ENCODE results near the gene AGPAT3.
"Not testable (repeated sequence)": the region's sequence is repeated elsewhere in the genome, so short reads cannot be mapped to it uniquely, and the experiment has no call there.

The AGPAT3 gene

DNA sequence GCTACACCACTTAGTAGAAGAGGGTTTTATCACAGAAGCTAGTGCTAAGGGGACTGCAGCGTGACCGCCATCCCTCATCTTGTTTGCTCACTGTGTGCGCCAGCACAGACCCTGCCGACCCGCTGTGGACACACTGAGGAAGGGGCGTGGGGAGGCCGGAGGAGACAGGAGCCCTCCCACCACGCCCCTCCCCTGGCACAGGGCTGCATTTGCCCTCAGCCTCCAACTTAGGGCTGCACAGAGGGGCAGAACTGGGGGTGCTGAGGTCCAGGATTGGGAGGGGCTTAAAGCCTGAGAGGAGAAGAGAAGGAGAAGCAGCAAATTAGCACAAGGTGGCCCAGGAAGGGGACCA, 38.4 kb upstream of the AGPAT3 start:
- no peak for DNase-seq (ENCODE audit: low spot score)
- H3K9me3 Mint-ChIP-seq, result no peaks in the 10 kb centered on the region
- H3K36me3 Mint-ChIP-seq (ENCODE audit: low read depth), result no peaks in the 10 kb centered on the region
- peaks cover 1% of the 10 kb centered on the region for H3K4me1 Mint-ChIP-seq (ENCODE audit: low read depth)
- H3K27me3 Mint-ChIP-seq (ENCODE audit: low read depth), result peaks cover 10% of the 10 kb centered on the region
- no peak overlapping the region for H3K27ac Mint-ChIP-seq
- no peak overlapping the region for H3K4me3 Mint-ChIP-seq

DNA sequence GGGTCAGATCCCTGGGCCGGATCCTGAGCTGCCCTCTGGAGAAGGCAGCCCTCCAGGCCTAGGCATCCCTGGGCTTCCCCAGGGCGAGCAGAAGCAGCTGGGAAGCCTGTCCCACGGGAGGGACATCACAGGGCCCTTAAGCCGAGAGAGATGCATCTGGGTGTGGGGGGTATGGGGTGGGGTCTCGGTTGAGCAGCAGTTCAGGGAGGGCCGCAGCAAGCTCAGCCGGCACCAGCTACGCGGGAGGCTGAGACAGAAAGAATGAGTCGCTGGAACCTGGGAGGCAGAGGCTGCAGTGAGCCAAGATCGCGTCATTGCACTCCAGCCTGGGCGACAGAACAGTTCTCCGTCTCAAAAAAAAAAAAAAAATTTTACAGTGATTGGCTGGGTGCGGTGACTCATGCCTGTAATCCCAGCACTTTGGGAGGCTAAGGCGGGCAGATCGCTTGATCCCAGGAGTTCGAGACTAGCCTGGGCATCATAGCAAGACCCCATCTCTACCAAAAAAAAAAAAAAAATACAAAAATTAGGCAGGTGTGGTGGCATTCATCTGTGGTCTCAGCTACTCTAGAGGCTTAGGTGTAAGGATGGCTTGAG, 37.9 kb upstream of the AGPAT3 start:
- Mint-ChIP-seq H3K4me3 (no peak overlapping the region), H3K9me3 (no peaks in the 10 kb centered on the region), H3K27ac (no peak overlapping the region), H3K27me3 (ENCODE audit: low read depth) (peaks cover 10% of the 10 kb centered on the region), H3K36me3 (ENCODE audit: low read depth) (no peaks in the 10 kb centered on the region), H3K4me1 (ENCODE audit: low read depth) (peaks cover 1% of the 10 kb centered on the region)
- DNase-seq (ENCODE audit: low spot score), result no peak

- Mint-ChIP-seq H3K27me3 (ENCODE audit: low read depth) (peaks cover 17% of the 10 kb centered on the region), H3K4me3 (no peak overlapping the region), H3K4me1 (ENCODE audit: low read depth) (peaks cover 1% of the 10 kb centered on the region), H3K36me3 (ENCODE audit: low read depth) (no peaks in the 10 kb centered on the region), H3K27ac (no peak overlapping the region), H3K9me3 (no peaks in the 10 kb centered on the region)
- DNase-seq (ENCODE audit: low spot score), result no peak
Measured at GRCh38 chr21:43829161-43829560, 35.9 kb upstream of the AGPAT3 start.

- no peaks in the 10 kb centered on the region for H3K36me3 Mint-ChIP-seq (ENCODE audit: low read depth)
- no peak for DNase-seq (ENCODE audit: low spot score)
- H3K27ac Mint-ChIP-seq, result no peak overlapping the region
- H3K27me3 Mint-ChIP-seq (ENCODE audit: low read depth), result peaks cover 19% of the 10 kb centered on the region
- no peaks in the 10 kb centered on the region for H3K9me3 Mint-ChIP-seq
- peaks cover 1% of the 10 kb centered on the region for H3K4me1 Mint-ChIP-seq (ENCODE audit: low read depth)
- H3K4me3 Mint-ChIP-seq, result no peak overlapping the region
Measured at GRCh38 chr21:43829575-43830119, 35.4 kb upstream of the AGPAT3 start.

DNA sequence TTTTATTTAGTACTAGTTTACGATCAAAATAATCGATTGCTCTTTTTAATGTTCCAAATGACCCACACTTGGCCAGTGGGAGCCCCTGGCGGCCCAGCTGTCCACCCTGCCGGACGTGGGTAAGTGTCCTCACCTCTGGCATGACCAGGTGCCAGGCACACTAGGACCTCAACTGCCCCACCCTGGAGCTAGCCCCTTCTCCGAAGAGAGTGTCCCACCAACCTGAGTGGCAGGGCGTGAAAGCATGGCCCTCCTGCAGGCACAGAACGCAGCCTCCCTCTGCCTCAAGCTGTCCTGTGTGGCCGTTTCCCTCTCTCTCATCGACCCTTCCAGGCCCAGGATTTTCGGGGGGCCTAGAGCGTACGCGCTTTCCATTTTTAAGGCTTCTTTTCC, 32.9 kb upstream of the AGPAT3 start:
- Mint-ChIP-seq H3K27me3 (ENCODE audit: low read depth) (peaks cover 36% of the 10 kb centered on the region), H3K9me3 (no peaks in the 10 kb centered on the region), H3K4me1 (ENCODE audit: low read depth) (peaks cover 8% of the 10 kb centered on the region), H3K27ac (no peak overlapping the region), H3K4me3 (no peak overlapping the region), H3K36me3 (ENCODE audit: low read depth) (no peaks in the 10 kb centered on the region)
- DNase-seq (ENCODE audit: low spot score), result no peak

- Mint-ChIP-seq H3K27ac (no peak overlapping the region), H3K9me3 (no peaks in the 10 kb centered on the region), H3K4me3 (no peak overlapping the region), H3K36me3 (ENCODE audit: low read depth) (no peaks in the 10 kb centered on the region), H3K4me1 (ENCODE audit: low read depth) (peaks cover 8% of the 10 kb centered on the region), H3K27me3 (ENCODE audit: low read depth) (peaks cover 41% of the 10 kb centered on the region)
- DNase-seq (ENCODE audit: low spot score), result no peak
Measured at GRCh38 chr21:43832648-43833047, 32.4 kb upstream of the AGPAT3 start.

GRCh38 chr21:43834146-43834905, 30.7 kb upstream of the AGPAT3 start:
- Mint-ChIP-seq H3K4me3 (no peak overlapping the region), H3K36me3 (ENCODE audit: low read depth) (no peaks in the 10 kb centered on the region), H3K9me3 (no peaks in the 10 kb centered on the region), H3K27ac (no peak overlapping the region), H3K27me3 (ENCODE audit: low read depth) (peaks cover 47% of the 10 kb centered on the region), H3K4me1 (ENCODE audit: low read depth) (peaks cover 10% of the 10 kb centered on the region)
- DNase-seq (ENCODE audit: low spot score), result no peak

- peaks cover 45% of the 10 kb centered on the region for H3K27me3 Mint-ChIP-seq (ENCODE audit: low read depth)
- no peak overlapping the region for H3K4me3 Mint-ChIP-seq
- no peak overlapping the region for H3K27ac Mint-ChIP-seq
Measured at GRCh38 chr21:43835050-43835449, 30.0 kb upstream of the AGPAT3 start.

GRCh38 chr21:43835861-43836260, 29.2 kb upstream of the AGPAT3 start:
- Mint-ChIP-seq H3K27me3 (ENCODE audit: low read depth) (peaks cover 40% of the 10 kb centered on the region), H3K27ac (no peak overlapping the region), H3K4me1 (ENCODE audit: low read depth) (peaks cover 14% of the 10 kb centered on the region), H3K4me3 (no peak overlapping the region), H3K9me3 (no peaks in the 10 kb centered on the region), H3K36me3 (ENCODE audit: low read depth) (no peaks in the 10 kb centered on the region)
- no peak for DNase-seq (ENCODE audit: low spot score)

More at GRCh38 chr21:43835050-43835449, 30.0 kb upstream of the AGPAT3 start:
- Mint-ChIP-seq H3K4me1 (ENCODE audit: low read depth) (peaks cover 11% of the 10 kb centered on the region), H3K36me3 (ENCODE audit: low read depth) (no peaks in the 10 kb centered on the region), H3K9me3 (no peaks in the 10 kb centered on the region)
- DNase-seq (ENCODE audit: low spot score), result no peak

DNA sequence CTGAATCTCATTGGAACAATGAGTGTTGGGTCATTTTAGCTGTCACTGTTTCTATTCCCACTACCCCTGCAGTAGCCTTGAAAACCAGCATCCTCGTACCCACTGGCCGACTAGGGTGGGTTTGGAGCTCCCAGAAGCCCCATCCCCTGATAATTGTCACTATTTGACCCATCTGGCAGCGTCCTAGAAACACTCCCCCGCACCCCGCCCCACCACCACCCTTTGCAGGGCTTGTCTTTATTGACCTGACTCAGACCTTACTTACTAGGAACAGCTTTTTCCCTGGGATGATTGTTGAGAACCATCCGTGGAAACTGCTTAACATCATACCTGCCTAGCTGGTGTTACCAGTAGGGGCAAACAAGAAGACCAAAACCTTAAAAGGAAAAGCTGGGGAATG, 28.4 kb upstream of the AGPAT3 start:
- H3K36me3 Mint-ChIP-seq (ENCODE audit: low read depth), result no peaks in the 10 kb centered on the region
- H3K27me3 Mint-ChIP-seq (ENCODE audit: low read depth), result peaks cover 40% of the 10 kb centered on the region
- H3K27ac Mint-ChIP-seq, result no peak overlapping the region
- peaks cover 14% of the 10 kb centered on the region for H3K4me1 Mint-ChIP-seq (ENCODE audit: low read depth)
- DNase-seq (ENCODE audit: low spot score), result no peak
- H3K4me3 Mint-ChIP-seq, result no peak overlapping the region
- no peaks in the 10 kb centered on the region for H3K9me3 Mint-ChIP-seq

DNA sequence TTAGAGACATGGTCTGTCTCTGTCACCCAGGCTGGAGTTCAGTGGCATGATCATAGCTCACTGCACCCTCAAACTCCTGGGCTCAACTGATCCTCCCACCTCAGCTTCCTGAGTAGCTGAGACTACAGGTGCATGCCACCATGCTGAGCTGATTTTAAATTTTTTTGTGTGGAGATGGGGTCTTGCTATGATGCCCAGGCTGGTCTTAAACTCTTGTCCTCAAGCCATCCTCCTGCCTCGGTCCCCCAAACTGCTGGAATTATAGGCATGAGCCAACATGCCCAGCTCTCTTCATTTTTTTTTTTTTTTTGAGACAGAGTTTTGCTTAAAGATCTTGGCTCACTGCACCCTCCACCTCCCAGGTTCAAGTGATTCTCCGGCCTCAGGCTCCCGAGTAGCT, 24.8 kb upstream of the AGPAT3 start:
- H3K4me1 Mint-ChIP-seq (ENCODE audit: low read depth), result peaks cover 21% of the 10 kb centered on the region
- H3K4me3 Mint-ChIP-seq, result no peak overlapping the region

DNA sequence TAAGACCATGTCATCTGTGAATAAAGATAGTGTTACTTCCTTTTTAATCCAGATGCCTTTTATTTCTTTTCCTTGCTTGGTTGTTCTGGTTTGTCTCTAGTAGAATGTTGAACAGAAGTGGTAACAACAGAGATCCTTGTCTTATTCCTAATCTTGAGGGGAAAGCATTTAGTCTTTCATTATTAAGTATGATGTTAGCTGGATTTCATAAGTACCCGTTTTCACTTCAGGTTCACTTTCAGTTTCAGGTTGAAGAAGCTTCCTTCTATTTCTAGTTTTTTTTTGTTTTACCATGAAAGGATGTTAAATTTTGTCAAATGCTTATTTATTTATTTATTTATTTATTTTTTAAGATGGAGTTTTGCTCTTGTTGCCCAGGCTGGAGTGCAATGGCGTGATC, 22.3 kb upstream of the AGPAT3 start:
- peak overlapping the region; percentile 62 for H3K4me3 Mint-ChIP-seq
- H3K9me3 Mint-ChIP-seq, result peaks cover 8% of the 10 kb centered on the region
- H3K27me3 Mint-ChIP-seq (ENCODE audit: low read depth), result peaks cover 8% of the 10 kb centered on the region
- H3K27ac Mint-ChIP-seq, result peak overlapping the region; percentile 78
- H3K36me3 Mint-ChIP-seq (ENCODE audit: low read depth), result peaks cover 4% of the 10 kb centered on the region
- peaks cover 18% of the 10 kb centered on the region for H3K4me1 Mint-ChIP-seq (ENCODE audit: low read depth)
- DNase-seq (ENCODE audit: low spot score), result no peak

More for the DNA sequence above, 24.8 kb upstream of the AGPAT3 start:
- H3K27me3 Mint-ChIP-seq (ENCODE audit: low read depth), result peaks cover 26% of the 10 kb centered on the region
- peaks cover 4% of the 10 kb centered on the region for H3K36me3 Mint-ChIP-seq (ENCODE audit: low read depth)
- peaks cover 8% of the 10 kb centered on the region for H3K9me3 Mint-ChIP-seq
- H3K27ac Mint-ChIP-seq, result no peak overlapping the region
- no peak for DNase-seq (ENCODE audit: low spot score)

- not testable (repeated sequence) for H3K36me3 Mint-ChIP-seq (ENCODE audit: low read depth); H3K4me3 Mint-ChIP-seq; H3K27me3 Mint-ChIP-seq (ENCODE audit: low read depth); DNase-seq (ENCODE audit: low spot score)
- H3K4me1 Mint-ChIP-seq (ENCODE audit: low read depth), result peaks cover 19% of the 10 kb centered on the region
- peaks cover 17% of the 10 kb centered on the region for H3K9me3 Mint-ChIP-seq
- peak overlapping the region; percentile 16 for H3K27ac Mint-ChIP-seq
Measured at GRCh38 chr21:43844906-43845305, 20.1 kb upstream of the AGPAT3 start.

DNA sequence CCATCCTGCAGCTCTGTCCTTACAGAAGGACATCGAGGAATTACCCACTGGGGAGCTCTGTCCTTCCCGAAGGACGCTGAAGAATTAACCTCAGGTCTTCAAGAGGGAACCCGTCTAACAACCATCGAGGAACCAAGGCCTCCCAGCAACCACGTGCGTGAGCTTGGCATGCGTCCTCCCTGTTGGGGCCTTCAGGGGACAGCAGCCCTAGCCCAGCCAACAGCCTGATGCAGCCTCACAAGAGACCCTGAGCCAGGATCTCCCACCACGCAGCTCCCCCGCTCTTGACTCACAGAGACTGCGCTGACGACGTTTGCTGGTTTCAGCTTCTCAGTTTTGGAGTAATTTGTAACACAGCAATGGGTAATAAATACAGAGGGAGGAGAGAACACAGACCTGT, 19.6 kb upstream of the AGPAT3 start:
- H3K4me1 Mint-ChIP-seq (ENCODE audit: low read depth), result peaks cover 15% of the 10 kb centered on the region
- DNase-seq (ENCODE audit: low spot score), result no peak
- H3K9me3 Mint-ChIP-seq, result peaks cover 17% of the 10 kb centered on the region
- H3K4me3 Mint-ChIP-seq, result no peak overlapping the region
- H3K27ac Mint-ChIP-seq, result no peak overlapping the region
- H3K27me3 Mint-ChIP-seq (ENCODE audit: low read depth), result no peaks in the 10 kb centered on the region
- H3K36me3 Mint-ChIP-seq (ENCODE audit: low read depth), result peaks cover 4% of the 10 kb centered on the region

All from T-helper 2 cell treated with Interferon-gamma antibody and Interleukin-4, amounts not matched to agents 5 μg/mL and 100 μg/mL, for 36 hours (primary cell).